ENCODE measurements around the gene SLC66A3.

DNA sequence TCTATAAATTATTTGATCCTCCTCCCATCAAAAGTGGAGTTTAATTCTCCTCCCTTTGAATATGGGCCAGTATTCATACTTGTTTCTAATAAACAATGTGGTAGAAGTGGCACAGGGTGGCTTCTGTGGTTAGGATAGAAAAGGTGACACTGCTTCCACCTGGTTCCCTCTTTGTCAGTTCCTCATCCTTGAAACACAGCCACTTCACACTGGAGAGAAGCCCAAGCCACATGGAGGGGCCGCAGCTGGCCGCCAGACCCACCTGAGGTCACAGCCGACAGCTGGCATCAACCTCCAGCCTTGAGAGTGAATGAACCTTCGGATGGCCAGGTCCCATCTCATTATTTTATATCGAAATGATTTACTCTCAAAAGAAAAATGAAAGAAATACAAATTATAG lies 27.5 kb upstream of the SLC66A3 start:
- TF ChIP-seq, protein P1, sequence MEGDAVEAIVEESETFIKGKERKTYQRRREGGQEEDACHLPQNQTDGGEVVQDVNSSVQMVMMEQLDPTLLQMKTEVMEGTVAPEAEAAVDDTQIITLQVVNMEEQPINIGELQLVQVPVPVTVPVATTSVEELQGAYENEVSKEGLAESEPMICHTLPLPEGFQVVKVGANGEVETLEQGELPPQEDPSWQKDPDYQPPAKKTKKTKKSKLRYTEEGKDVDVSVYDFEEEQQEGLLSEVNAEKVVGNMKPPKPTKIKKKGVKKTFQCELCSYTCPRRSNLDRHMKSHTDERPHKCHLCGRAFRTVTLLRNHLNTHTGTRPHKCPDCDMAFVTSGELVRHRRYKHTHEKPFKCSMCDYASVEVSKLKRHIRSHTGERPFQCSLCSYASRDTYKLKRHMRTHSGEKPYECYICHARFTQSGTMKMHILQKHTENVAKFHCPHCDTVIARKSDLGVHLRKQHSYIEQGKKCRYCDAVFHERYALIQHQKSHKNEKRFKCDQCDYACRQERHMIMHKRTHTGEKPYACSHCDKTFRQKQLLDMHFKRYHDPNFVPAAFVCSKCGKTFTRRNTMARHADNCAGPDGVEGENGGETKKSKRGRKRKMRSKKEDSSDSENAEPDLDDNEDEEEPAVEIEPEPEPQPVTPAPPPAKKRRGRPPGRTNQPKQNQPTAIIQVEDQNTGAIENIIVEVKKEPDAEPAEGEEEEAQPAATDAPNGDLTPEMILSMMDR (IDR thresholded peaks at IDR 0.05), result no peak
- TF ChIP-seq POLR2A (IDR thresholded peaks at IDR 0.05), result no peak
